SK-N-SH (cell line): ENCODE measurements around the gene LCN10. TPM values are rescaled to one million over a fixed set of nuclear protein-coding genes. Genes with fewer than 3 reads are reported as not detected.

Source experiments
- CTCF ChIA-PET: fragments of 300-600, 350-600 bp; formaldehyde crosslinking; extraction: SDS; loops from one replicate; lab custom pipeline; 2021; lab: Yijun Ruan, JAX
- POLR2A ChIA-PET: fragments of 350-600 bp; sonication (Branson Sonifier 250); formaldehyde crosslinking; extraction: SDS; loops from one replicate; lab custom pipeline; 2020; ENCODE audit warnings: antibody characterized with exemption, inconsistent platforms; lab: Yijun Ruan, JAX
- DNase-seq: peaks from one replicate; pipeline ENCODE4 v3.0.0; 2012
- H2AFZ ChIP-seq: fragments of 200-600 bp; sonication (generic); 2 replicates; pipeline ENCODE4 v1.8.1; 2016; ENCODE audit warnings: antibody characterized with exemption, mild to moderate bottlenecking, low read depth
- H3F3A ChIP-seq: fragments of 200-600 bp; sonication (generic); replicated peaks from 2 replicates; pipeline ENCODE3; 2016; ENCODE audit warnings: antibody characterized with exemption, mild to moderate bottlenecking; ENCODE audit not compliant: insufficient read depth
- H3K27ac ChIP-seq, 2 experiments: fragments of 200-500 bp in 1 of 2; fragments of 200-600 bp in 1 of 2; sonication (Bioruptor generic) in 1 of 2; sonication (generic), shearing (Covaris generic) in 1 of 2; 2 replicates each; pipeline versions ENCODE4 v1.5.1 to v1.6.1; 2014 to 2016; ENCODE audit warnings: low read depth in 2 of 2, inconsistent platforms in 1 of 2, low read length in 1 of 2, mild to moderate bottlenecking in 1 of 2, mixed read lengths in 1 of 2
- H3K27me3 ChIP-seq: fragments of 200-600 bp; sonication (generic), shearing (Covaris generic); 2 replicates; pipeline ENCODE4 v1.6.1; 2016; ENCODE audit warnings: mixed run types; ENCODE audit not compliant: insufficient read depth
- H3K36me3 ChIP-seq, 2 experiments: fragments of 200-500 bp in 1 of 2; fragments of 200-600 bp in 1 of 2; sonication (Bioruptor generic) in 1 of 2; sonication (generic) in 1 of 2; replicated peaks in 1 of 2; 2 replicates each; pipeline versions ENCODE3 to v1.5.1; 2014 to 2016; ENCODE audit warnings: low read length in 1 of 2, mild to moderate bottlenecking in 1 of 2; ENCODE audit not compliant: insufficient read depth in 2 of 2, control insufficient read depth in 1 of 2
- H3K4me1 ChIP-seq, 2 experiments: fragments of 200-500 bp in 1 of 2; fragments of 200-600 bp in 1 of 2; sonication (Bioruptor generic) in 1 of 2; sonication (generic), shearing (Covaris generic) in 1 of 2; 2 replicates each; pipeline versions ENCODE4 v1.5.1 to v1.6.1; 2014 to 2016; ENCODE audit warnings: low read depth in 1 of 2, low read length in 1 of 2, mixed run types in 1 of 2; ENCODE audit not compliant: insufficient read depth in 2 of 2, control insufficient read depth in 1 of 2
- H3K4me2 ChIP-seq: fragments of 200-600 bp; sonication (generic), shearing (Covaris generic); 2 replicates; pipeline ENCODE4 v1.6.1; 2017; ENCODE audit warnings: mixed run types
- H3K4me3 ChIP-seq, 2 experiments: fragments of 200-500 bp in 1 of 2; fragments of 200-600 bp in 1 of 2; sonication (Bioruptor generic) in 1 of 2; sonication (generic), shearing (Covaris generic) in 1 of 2; 2 replicates each; pipeline versions ENCODE4 v1.5.1 to v1.8.1; 2014 to 2016; ENCODE audit warnings: low read depth in 2 of 2, inconsistent platforms in 1 of 2, low read length in 1 of 2, mild to moderate bottlenecking in 1 of 2, mixed read lengths in 1 of 2, moderate library complexity in 1 of 2
- H3K79me2 ChIP-seq: fragments of 200-600 bp; sonication (generic); 2 replicates; pipeline ENCODE4 v1.8.1; 2017; ENCODE audit warnings: mild to moderate bottlenecking; ENCODE audit not compliant: insufficient read depth
- H3K9ac ChIP-seq: fragments of 200-600 bp; sonication (generic); 2 replicates; pipeline ENCODE4 v1.6.1; 2017; ENCODE audit warnings: mixed run types
- H3K9me2 ChIP-seq: fragments of 200-600 bp; sonication (generic); 2 replicates; pipeline ENCODE4 v1.6.1; 2017; ENCODE audit warnings: mixed run types
- H3K9me3 ChIP-seq: fragments of 200-600 bp; sonication (generic); 2 replicates; pipeline ENCODE4 v1.6.1; 2017; ENCODE audit warnings: mixed run types, mild to moderate bottlenecking, moderate library complexity
- H4K20me1 ChIP-seq: fragments of 200-600 bp; sonication (generic); 2 replicates; pipeline ENCODE4 v1.6.1; 2017; ENCODE audit warnings: mild to moderate bottlenecking, mixed run types; ENCODE audit not compliant: insufficient read depth
- CHD2 ChIP-seq: fragments of 150-350 bp; IDR thresholded peaks from 2 replicates; pipeline ENCODE4 v1.6.1; 2018; ENCODE audit warnings: low read length; ENCODE audit not compliant: partially characterized antibody
- ELF1 ChIP-seq: IDR thresholded peaks from 2 replicates; pipeline ENCODE4 v1.4.0; 2012
- EP300 ChIP-seq, 2 experiments: IDR thresholded peaks; 2 replicates each; pipeline versions ENCODE4 v1.4.0 to v1.6.1; 2012; ENCODE audit warnings: borderline replicate concordance in 1 of 2, low read depth in 1 of 2, low read length in 1 of 2
- EZH2phosphoT487 ChIP-seq: fragments of 200-600 bp; sonication (generic); IDR thresholded peaks from 2 replicates; pipeline ENCODE4 v1.6.1; 2017; ENCODE audit warnings: low read depth, mixed run types, mild to moderate bottlenecking, antibody characterized with exemption, moderate library complexity, borderline replicate concordance
- FOSL2 ChIP-seq: IDR thresholded peaks from 2 replicates; pipeline ENCODE4 v1.4.0; 2012; ENCODE audit warnings: low read depth, mild to moderate bottlenecking, moderate library complexity, borderline replicate concordance
- FOXJ3 ChIP-seq: sonication (generic); formaldehyde crosslinking; IDR thresholded peaks from 2 replicates; pipeline ENCODE4 v1.5.1; 2020; ENCODE audit warnings: mild to moderate bottlenecking, missing genetic modification reagents
- FOXM1 ChIP-seq: IDR thresholded peaks from 2 replicates; pipeline ENCODE4 v1.4.0; 2012; ENCODE audit warnings: low read depth, mild to moderate bottlenecking
- GABPA ChIP-seq: IDR thresholded peaks from 2 replicates; pipeline ENCODE4 v1.4.0; 2012; ENCODE audit warnings: low read depth, mild to moderate bottlenecking
- IRF3 ChIP-seq: fragments of 150-350 bp; IDR thresholded peaks from 2 replicates; pipeline ENCODE4 v1.6.1; 2016; ENCODE audit warnings: mild to moderate bottlenecking, low read depth, low read length
- NFIC ChIP-seq: IDR thresholded peaks from 2 replicates; pipeline ENCODE4 v1.4.0; 2012; ENCODE audit warnings: borderline replicate concordance
- REST ChIP-seq: IDR thresholded peaks from 2 replicates; pipeline ENCODE4 v1.6.1; 2012; ENCODE audit warnings: mild to moderate bottlenecking, low read depth, low read length, moderate library complexity
- RFX5 ChIP-seq: IDR thresholded peaks from 2 replicates; pipeline ENCODE4 v1.6.1; 2012; ENCODE audit warnings: mild to moderate bottlenecking, improper control_type of control experiment, low read length
- RXRA ChIP-seq: IDR thresholded peaks from 2 replicates; pipeline ENCODE4 v1.4.0; 2012; ENCODE audit warnings: low read depth, mild to moderate bottlenecking, borderline replicate concordance
- SIN3A ChIP-seq: IDR thresholded peaks from 2 replicates; pipeline ENCODE4 v1.6.1; 2012; ENCODE audit warnings: low read depth, mild to moderate bottlenecking, low read length, moderate library complexity, borderline replicate concordance
- TAF1 ChIP-seq: IDR thresholded peaks from 2 replicates; pipeline ENCODE4 v1.6.1; 2012; ENCODE audit warnings: low read depth, mild to moderate bottlenecking, low read length, moderate library complexity, borderline replicate concordance
- TCF12 ChIP-seq: IDR thresholded peaks from 2 replicates; pipeline ENCODE4 v1.4.0; 2012
- YY1 ChIP-seq: IDR thresholded peaks from 2 replicates; pipeline ENCODE4 v1.4.0; 2012; ENCODE audit warnings: low read depth, mild to moderate bottlenecking
- ZBTB33 ChIP-seq: IDR thresholded peaks from 2 replicates; pipeline ENCODE4 v1.4.0; 2012; ENCODE audit warnings: low read depth, borderline replicate concordance
- WGBS: methylation state at CpG from one replicate; pipeline ENCODE4 v1.1.6; 2017; ENCODE audit warnings: low lambda C conversion rate; 5-methylcytosine and 5-hydroxymethylcytosine counted together
- polyA plus RNA-seq, 3 experiments: library from polyadenylated mRNA; depleted of rRNA; stranded (reverse); fragments of >200 nt; gene quantifications; 2 replicates each; pipeline ENCODE4 v1.2.3, GENCODE V29; 2012

Gene LCN10
- polyA plus RNA-seq, 1 of the 3 experiments (the other 2 are of a cell fraction): not detected

- no peaks in the 10 kb centered on the region for H3K9me3 ChIP-seq
- DNase-seq: no peak
- ChIA-PET POLR2A (no interaction called here), CTCF (interaction anchor here (0.8 to 4.2 kb wide), 6 partner anchors 10 to 210 kb away, joined by 3 to 18 read pairs (median 3); no protein-coding TSS in a partner anchor)
- H3K36me3 ChIP-seq: no peaks in the 10 kb centered on the region
- H3K4me3 ChIP-seq: no peak overlapping the region
- no peaks in the 10 kb centered on the region for H3K9me2 ChIP-seq
- no peaks in the 10 kb centered on the region for H3K79me2 ChIP-seq
- no peak overlapping the region for H3K27ac ChIP-seq
- H3K4me2 ChIP-seq: no peak overlapping the region
- TF ChIP-seq NFIC: no peak
- no peak for TF ChIP-seq FOXM1
- no peak for TF ChIP-seq RXRA
- no peak for TF ChIP-seq ZBTB33
- no peak for TF ChIP-seq RFX5
- TF ChIP-seq GABPA: no peak
- TF ChIP-seq SIN3A: no peak
- TF ChIP-seq EZH2phosphoT487: no peak
- no peak for TF ChIP-seq TCF12
- no peak for TF ChIP-seq YY1
- TF ChIP-seq CHD2: no peak
- TF ChIP-seq FOSL2: no peak
- no peak for TF ChIP-seq IRF3
- no peak for TF ChIP-seq TAF1
- no peak for TF ChIP-seq ELF1
- no peak for TF ChIP-seq EP300 (IDR thresholded peaks at IDR 0.05; ENCODE audit: borderline replicate concordance in 1 of 2, low read depth in 1 of 2, low read length in 1 of 2)
- no peak for TF ChIP-seq REST
- no peak for TF ChIP-seq FOXJ3
- WGBS: 65% methylated on average over 18 of the region's 20 CpGs
- no peaks in the 10 kb centered on the region for H3F3A ChIP-seq
- H3K4me1 ChIP-seq: peaks cover 0 to 27% of the 10 kb centered on the region in 2 experiments; a peak in 1 of 4 replicates
- no peak overlapping the region for H3K9ac ChIP-seq
- no peaks in the 10 kb centered on the region for H4K20me1 ChIP-seq
- no peak overlapping the region for H2AFZ ChIP-seq
- H3K27me3 ChIP-seq: no peaks in the 10 kb centered on the region; the same call in 1 of the 2 replicates
These were observed 44.8 kb downstream of the LCN10 start for GRCh38 chr9:136697821-136698526.
